H54 (cell line): ENCODE data around the gene ERN1.

Source experiments
- DNase-seq: peaks from one replicate; pipeline ENCODE4 v3.0.0; 2011; ENCODE audit warnings: low spot score, mixed read lengths; ENCODE audit not compliant: insufficient read length
- FAIRE-seq: peaks from 3 replicates; lab custom pipeline; 2011; peaks lifted over from hg19 to GRCh38; lab: Jason Lieb, UNC
- POLR2A ChIP-seq: IDR thresholded peaks from 2 replicates; pipeline ENCODE4 v1.6.1; 2011; ENCODE audit warnings: low read depth, mild to moderate bottlenecking, low read length

The ERN1 gene

DNA sequence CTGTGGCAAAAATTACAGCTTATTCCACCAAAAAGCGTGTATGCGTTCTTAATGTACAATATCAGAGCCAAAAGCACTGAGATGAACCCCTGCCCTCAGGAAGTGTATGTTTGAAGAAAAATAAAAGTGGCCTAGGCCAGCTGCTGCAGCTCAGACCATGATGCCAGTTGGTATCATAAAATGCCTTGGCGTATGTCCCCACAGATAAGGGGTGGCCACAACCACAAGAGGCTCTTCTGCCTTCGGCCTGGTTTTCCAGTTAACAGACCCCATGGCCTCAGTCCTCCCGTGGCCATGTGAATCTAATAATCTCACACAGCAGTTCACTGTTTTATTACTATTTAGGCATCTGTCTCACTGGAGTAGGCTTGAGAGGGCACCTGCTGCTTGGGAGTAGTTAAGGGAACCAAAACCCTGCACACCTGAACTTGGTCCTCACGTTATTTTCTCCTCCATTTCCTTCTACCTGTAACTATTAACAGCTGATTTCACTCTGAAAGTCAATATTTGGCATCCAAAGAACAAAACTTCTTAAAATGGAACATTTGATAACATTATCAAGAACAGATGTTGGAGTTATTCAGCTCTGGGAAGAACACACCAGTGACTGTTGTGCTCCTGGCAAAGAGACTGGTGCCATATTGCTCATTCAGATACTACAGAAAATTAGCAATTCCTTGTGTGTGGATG is 34.8 kb upstream of the ERN1 start:
- no peak for TF ChIP-seq POLR2A
- DNase-seq: no peak
- FAIRE-seq: no peak

DNA sequence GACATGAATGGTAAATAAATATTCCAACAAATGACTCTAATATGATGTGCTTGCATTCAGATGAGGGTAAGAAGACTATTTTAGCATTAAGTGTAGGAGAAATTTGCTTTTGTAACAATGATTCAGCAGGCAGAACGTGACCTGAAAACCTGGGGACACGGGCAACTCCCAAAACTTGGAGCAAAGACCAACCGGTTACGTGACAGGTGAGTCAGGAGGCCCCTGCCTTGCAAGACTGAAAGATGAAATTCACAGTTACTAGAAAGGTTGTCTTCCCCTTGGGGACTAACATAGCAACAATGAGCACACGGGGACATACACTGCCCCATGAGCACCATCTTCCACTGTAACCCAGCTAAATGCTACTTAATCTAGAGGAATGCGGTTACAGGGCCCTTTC is 33.5 kb upstream of the ERN1 start:
- TF ChIP-seq POLR2A: no peak
- no peak for FAIRE-seq
- DNase-seq: no peak

DNA sequence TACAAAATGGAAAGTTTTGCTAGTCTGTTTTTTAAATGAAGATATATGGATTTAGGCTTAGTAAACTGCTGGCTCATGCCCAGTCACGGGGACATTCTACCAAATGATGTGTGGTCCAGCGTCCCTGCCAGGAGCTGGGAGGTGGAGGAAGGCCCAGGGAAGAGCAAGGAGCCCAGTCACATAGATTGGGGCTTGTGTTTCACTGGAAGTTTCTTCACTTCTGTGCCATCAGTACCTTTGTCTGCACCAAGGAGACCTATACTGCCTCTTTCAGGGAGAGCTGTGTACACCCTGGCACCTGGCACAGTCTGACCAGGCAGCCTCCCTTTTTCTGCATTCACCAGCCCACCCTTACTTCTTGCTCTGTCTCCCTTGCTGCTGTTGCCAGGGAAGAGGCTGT is 32.6 kb upstream of the ERN1 start:
- no peak for DNase-seq
- no peak for FAIRE-seq
- no peak for TF ChIP-seq POLR2A

DNA sequence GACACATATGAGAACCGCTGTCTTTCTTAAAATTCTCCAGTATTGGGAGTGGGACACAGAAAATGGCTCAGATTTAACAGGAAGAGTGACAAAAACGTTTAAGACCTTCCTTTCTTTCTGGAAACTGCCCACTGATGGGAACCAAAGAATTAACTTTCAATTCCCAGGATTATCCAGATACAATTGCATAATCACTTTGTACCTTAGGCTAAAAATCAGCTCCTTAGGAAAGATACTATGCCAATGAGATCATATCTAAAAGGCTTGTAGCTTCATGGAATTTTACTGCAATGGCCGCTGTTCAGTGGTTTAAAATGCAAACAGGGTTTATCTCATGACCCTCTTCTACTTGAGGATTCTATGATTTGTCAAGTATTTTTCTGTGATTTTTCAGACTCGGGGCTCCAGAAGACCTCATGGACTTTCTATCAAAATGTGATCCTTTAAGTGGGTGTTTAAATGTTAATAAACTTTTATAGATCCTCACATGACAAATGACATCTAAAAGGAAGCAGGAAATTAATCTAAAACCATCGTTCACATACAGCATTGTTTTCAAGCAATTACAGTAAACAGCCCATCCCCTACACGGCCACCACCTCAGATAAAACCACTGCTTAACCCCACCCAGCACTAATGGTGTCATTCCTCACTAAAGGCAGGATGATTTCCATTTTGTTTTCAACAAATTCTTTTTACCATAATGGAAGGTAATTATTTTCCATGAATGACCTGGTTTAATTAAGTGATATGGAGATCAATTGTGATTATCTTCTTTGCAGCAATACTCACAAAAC is 31.6 kb upstream of the ERN1 start:
- no peak for TF ChIP-seq POLR2A
- FAIRE-seq: no peak
- no peak for DNase-seq

DNA sequence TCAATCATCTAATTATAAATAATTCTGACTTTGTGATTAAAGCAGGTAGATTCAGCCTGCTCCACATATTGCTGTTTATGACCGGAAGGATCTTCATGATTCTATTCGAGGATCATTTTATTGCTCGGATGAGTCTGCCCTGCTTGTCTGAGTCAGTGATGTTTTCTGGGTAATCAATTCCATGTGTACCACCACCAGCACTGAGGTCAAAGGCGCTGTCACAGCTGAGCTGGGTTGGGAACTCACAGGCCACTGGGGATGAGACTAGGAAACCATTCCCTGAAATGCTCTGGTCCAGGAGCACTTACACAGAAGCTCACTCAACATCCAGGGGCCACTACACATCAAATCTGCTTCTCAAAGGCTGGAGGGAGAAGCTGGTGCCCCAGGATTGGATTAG is 30.4 kb upstream of the ERN1 start:
- TF ChIP-seq POLR2A: no peak
- FAIRE-seq (no peak), DNase-seq (no peak)

DNA sequence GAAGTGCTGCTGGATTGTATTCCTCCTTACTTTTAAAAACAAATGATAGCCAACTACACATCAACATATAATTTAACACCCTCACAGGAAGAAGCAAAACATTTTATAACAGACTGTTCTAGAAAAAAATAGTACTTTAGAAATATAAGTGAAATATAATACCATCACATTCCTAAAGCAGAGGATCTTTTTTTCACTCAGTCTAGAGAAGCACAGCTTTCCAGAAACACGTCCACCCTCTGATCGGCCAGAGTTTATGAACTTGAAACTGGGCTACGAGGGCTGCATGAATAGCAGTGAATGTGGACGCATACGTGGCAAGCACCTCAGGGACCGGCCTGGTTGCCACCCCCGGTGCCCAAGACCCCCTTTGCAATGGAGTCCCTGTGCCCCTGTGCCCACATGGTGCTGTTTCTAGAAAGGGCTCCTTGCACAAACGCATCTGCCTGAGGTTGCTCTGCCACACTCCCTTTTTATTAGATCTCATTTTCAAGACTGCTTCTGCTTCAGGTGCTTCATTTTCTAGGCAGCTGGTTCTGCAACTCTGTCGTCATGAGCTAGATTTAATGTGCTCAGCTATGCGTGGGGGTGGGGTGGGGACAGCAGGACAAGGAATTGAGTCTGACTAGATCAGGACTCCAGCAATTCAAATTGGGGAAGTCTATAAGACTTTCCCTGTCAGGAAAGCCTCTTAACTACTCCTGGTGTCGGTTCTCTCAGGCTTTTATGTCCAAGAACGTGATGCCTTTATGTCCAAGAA is 29.1 kb upstream of the ERN1 start:
- TF ChIP-seq POLR2A: no peak
- FAIRE-seq (no peak), DNase-seq (no peak)

DNA sequence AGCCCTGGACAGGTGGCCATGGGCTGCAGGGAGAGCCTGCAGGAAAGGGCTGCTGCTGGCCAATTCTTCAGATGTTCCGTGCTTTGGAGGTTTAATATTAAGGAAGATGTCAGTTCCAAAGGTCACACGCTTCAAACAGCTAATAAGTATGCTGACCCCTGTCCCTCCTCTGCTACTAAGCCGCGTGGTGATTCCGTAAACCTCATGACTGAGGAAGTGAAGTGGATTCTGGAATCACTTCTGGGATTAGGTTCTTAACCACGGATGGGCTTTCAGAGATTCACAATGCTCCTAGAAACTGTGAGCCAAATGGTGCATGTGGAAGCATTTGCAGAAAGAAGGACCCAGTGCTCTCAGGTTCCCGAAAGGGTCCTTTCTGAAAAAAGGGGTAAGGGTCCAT is 28.5 kb upstream of the ERN1 start:
- no peak for TF ChIP-seq POLR2A
- no peak for FAIRE-seq

DNA sequence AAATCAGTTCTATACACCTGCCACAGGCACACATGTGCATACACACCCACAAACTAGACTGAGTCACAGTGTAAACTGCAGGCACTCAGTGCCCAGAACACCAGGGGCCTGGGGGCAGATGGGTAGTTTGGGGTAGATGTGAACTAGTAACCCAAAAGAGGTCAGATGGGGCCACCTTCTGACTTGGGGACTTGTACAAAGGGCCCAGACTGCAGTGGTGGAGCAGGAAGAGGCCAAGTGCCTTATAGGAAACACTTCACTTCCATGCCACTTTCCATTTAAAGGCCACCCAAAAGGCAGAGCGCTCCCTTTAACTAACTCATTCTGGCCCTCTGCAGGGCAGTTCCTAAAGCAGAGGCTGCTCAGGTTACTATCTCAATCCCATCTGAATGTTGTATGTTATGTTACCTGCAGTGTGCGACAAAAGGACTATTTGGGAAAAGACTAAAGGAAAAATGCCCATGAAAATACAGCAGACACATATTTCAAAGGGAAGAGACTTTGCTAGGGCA is 27.8 kb upstream of the ERN1 start:
- DNase-seq (no peak), FAIRE-seq (no peak)
- no peak for TF ChIP-seq POLR2A

More for the DNA sequence above, 28.5 kb upstream of the ERN1 start:
- no peak for DNase-seq

DNA sequence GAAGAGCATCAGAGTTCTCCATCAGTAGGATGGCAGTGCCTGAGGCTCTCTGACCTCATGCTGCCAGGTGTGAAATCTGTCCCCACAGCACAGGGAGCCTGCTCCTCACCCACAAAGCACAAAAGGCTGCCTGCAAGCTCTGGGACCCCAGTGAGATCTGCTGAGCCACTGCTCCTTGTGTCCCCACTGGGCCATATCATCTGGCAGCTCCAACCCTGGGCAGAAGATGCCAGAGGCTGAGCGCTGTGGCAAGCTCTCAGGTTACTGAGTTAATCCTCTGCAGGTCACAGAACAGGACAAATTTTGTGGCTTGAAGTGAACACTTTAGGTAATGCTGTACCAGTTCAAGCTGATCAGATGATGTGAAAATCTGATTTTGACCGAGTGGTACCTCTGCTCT is 26.7 kb upstream of the ERN1 start:
- TF ChIP-seq POLR2A: no peak
- DNase-seq: no peak
- FAIRE-seq: no peak

DNA sequence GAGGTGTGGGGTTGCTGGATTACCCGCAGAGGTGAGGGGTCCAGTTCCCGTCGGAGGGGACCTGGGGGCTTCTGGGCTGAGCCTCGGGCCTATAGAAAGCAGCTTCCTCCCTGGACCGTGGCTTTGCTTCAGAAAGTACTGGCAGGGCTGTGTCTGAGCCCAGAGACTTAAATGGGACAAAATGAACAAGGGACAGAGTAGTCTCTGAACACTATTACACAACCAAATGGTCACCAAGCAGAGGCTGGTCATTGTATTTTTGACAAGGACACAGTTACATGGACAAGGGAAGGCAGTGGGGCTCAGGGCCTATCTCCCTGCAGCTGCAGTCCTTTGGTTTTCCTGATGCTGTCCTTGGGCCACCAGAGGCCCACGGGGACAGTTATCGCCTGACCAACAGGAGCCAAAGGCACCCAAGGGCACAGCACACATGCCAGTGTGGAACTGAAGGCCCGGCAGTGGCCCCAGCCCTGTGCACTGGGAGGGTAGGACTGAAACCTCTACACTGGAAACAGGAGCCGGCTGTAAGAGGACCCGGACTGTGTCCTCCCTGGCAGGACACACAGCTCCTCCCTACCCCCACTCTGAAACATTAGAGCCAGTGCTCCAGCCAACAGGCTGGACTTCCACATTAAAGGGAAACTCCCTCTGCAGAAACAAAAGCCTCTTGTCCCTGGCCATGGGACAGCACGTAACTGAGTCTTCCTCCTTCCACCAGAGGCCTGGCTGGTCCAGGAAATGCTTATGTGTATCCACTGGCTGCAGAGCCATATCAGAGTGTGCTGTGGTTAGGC is 26.0 kb upstream of the ERN1 start:
- no peak for FAIRE-seq
- no peak for DNase-seq
- TF ChIP-seq POLR2A: no peak

DNA sequence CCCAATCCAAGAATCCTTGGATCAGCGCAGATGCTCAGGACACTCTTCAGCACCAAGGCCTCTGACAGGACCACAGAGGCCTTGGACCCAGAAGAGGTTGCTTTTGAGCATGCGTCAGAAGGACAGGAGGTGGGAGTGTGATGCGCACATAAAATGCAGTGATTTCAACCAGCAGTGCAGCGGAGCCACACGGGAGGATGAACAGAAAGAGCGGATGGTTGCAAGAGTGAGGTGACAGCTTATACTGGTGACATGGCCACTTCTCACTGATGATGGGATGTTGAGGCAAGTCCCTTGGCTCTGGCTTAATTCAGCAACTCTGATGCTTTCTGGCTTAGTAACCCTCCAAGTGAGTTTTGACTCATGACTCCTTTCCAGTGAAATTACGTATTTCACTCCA is 25.2 kb upstream of the ERN1 start:
- DNase-seq (no peak), FAIRE-seq (no peak)
- TF ChIP-seq POLR2A: no peak

DNA sequence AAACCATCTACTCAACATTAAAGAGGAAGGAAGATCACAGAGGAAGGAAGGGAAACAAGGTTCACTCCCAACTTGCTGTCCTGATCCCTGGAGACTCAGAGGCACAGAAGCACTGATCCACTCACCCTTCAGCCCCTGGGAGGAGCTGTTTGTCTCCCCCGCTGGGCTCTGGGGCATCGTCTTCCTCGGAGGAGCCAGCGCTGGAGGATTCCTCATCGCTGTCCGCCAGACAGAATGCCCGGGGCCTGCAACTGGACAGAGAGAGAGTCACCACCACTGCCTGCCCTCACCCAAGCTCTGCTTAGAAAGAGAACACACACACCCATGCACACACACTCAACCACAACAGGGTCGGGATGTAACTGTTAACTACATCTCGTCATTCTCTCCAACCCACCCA is 24.8 kb upstream of the ERN1 start:
- FAIRE-seq: no peak
- TF ChIP-seq POLR2A: no peak
- no peak for DNase-seq

DNA sequence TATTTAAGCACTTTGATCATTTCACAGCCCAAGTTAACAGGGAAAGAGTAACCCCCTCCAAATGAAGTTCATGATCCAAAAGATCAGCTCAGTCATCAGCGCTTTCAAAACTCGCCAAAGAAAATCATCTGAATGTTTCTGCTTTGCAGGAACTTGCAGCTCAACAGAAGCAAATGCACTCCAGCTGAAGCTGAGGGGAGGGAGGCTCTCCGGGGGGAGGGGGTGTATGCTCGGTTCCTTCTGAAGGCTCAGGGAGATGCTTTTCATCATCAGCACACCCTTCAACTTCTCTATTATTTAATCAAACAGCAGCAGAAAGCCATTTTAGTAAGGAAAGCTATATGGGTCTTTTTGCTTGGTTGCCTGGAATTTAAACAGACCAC is 24.4 kb upstream of the ERN1 start:
- DNase-seq (no peak), FAIRE-seq (no peak)
- TF ChIP-seq POLR2A: no peak
